ENCODE data around the gene CNST.
"Not testable (repeated sequence)": the region's sequence is repeated elsewhere in the genome, so short reads cannot be mapped to it uniquely, and the experiment has no call there.

The CNST gene

GRCh38 chr1:246588159-246588721, 22.0 kb downstream of the CNST start:
- DNase-seq = no peak

DNA sequence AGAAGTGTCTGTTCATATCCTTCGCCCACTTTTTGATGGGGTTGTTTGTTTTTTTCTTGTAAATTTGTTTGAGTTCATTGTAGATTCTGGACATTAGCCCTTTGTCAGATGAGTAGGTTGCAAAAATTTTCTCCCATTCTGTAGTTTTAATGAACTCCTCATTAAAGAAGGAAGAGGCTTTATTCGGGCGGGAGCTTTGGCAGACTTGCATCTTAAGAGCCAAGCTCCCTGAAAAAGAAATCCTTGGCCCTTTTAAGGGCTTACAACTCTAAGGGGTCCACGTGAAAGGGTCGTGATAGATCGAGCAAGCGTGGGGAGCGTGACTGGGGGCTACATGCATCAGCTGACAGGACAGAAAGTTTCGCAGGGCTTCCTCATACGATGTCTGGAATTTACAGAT, 23.7 kb downstream of the CNST start:
- DNase-seq = not testable (repeated sequence)

GRCh38 chr1:246591047-246591446, 24.8 kb downstream of the CNST start:
- DNase-seq = no peak

DNA sequence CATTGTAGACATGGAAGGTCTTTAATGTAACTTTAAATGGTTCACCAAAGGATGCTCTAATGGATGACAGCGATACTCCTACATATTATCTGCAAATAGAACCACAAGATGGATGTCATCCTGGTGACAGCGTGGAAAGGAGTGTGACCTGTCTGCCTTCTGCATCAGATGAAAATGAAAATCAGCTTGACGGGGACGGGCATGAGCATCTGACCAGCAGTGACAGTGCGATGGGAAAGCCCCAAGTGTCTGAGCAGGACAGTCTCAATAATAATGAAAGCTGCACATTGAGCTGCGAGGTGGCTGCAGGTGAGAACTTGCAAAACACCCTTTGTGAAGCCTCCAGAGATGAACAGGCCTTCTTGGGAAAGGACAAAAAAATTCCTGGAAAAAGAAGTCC, 25.2 kb downstream of the CNST start:
- no peak for DNase-seq

- no peak for DNase-seq
Measured at GRCh38 chr1:246591958-246592357, 25.7 kb downstream of the CNST start.

GRCh38 chr1:246592695-246593094, 26.4 kb downstream of the CNST start:
- no peak for DNase-seq

DNA sequence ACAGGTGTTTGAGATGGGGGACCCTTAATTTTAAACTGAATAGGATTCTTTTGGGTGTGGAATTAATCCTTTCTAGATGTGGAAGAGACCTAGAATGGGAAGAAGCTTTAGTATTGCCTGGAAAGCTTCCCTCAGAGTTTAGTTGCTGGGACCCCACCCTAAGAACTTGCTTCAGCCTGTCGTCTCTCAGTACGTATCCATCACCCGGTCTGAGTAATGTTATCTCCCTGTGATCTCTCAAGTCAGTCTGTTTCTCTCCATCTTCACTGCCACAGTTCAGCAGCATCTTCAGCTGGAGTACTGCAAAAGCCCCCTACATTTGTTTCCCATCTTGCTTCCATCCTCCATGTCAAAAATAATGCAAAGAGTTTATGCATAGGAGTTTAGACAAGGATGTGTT, 28.9 kb downstream of the CNST start:
- no peak for DNase-seq

DNA sequence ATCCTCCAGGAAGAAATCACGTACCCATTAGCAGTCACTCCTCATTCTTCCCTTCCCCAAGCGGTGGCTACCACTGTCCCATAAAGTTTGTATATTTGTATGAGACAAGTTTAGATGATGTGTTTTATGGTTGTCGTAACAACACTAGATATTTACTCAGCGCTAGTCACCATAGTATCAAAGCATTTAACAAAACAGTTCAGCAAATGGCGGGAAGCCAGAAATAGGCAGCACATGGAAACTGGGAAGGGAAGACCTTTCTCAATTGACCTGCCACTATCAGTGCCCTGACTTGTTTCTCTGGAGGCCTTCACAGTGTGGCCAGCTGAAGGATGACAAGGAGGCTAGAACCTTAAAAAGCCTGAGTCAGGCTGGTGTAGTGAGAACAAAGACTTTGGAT, 31.1 kb downstream of the CNST start:
- DNase-seq = no peak

DNA sequence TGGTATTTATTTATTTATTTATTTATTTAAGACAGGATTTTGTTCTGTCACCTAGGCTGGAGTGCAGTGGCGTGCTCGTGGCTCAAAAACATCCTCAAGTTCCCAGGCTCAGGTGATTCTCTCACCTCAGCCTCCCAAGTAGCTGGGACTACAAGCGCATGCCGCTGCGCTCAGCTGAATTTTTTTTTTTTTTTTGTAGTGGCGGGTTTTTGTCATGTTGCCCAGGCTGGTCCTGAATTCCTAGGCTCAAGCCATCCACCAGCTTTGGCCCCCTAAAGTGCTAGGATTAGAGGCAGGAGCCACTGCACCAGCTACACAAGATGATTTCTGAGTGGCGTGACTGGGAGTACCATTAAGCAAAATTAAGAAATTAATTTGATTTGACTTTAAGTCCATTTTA, 31.7 kb downstream of the CNST start:
- no peak for DNase-seq

DNA sequence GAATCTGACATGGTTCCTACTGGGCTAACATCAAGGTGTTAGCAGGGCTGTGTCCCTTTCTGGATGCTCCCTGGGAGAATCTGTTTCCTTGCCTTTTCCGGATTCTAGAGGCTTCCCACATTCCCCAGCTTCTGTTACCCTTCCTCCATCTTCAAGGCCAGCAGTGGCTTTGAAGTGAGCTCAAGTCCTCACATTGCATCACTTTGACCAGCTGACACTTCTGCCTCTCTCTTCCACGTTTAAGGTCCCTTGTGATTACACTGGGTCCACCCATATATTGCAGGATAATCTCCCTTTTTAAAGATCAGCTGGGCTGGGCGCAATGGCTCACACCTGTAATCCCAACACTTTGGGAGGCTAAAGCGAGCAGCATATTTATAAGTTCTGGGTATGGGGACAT, 33.1 kb downstream of the CNST start:
- no peak for DNase-seq

DNA sequence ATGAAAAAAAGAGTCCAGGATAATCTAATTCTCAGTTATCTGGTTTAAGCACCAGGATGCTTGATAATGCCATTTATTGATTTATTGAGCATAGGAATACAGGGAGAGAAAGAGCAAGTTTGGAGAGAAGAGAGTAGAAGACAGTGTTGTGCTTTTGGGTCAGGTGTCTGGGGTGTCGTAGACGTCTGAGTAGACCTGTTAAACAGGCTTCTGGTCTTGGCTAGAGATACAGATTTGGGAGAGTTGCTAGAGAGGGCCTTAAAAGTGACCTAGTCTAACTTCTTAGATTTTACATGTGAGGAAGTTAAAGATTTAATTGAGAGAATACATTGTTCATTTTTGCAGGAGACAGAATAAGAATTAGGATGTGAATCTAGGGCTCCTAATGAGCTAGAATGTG, 34.3 kb downstream of the CNST start:
- no peak for DNase-seq

DNA sequence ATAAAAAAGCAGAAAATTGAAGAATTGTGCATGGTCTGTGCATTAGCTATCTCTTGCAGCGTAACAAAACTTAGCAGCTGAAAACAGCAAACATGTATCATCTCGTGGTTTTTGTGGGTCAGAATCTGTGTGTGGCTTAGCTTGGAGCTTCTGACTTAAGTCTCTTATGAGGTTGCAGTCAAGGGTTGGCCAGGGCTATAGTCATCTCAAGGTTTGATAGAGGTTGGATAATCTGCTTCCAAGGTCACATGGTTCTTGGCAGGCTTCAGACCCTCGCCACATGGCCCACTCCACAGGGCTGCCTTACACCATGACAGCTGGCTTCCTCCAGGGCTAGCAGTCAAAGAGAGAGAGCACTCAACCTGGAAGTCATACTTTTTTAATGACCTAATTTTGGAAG, 35.9 kb downstream of the CNST start:
- DNase-seq = no peak

- not testable (repeated sequence) for DNase-seq
Measured at GRCh38 chr1:246605231-246605630, 39.0 kb downstream of the CNST start.

GRCh38 chr1:246607462-246607861, 41.2 kb downstream of the CNST start:
- no peak for DNase-seq

- DNase-seq = no peak
Measured at GRCh38 chr1:246608616-246609376, 42.5 kb downstream of the CNST start.

- DNase-seq = no peak
Measured at GRCh38 chr1:246609632-246610031, 43.4 kb downstream of the CNST start.

DNA sequence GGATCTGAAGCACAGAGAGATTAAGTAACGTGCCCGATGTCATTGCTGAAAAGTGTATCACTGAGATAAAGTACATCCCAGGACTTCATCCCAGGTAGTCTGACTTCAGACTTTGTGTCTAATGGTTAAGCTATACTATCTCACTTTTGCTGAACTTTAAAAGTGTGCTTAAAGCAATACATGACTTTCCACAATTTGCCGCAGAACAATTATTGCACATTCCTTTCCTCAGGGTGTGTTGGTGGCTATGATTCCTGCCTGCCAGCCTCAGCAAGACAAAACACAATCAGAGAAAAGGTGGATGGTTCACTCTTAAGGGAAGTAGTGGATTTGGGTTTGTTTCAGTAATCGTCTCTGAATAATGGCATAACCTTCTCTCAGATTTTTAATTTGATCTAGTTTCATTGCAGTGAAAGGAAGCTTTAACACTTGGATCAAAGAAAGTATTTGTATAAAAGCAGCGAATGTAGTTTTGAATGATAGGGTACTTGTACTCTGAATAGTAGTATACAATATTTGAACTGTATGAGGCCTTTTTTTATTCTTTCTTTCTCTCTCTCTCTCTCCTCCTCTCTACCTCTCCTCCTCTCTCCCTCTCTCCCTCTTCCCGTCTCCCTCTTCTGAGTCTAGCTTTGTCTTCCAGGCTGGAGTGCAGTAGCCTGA, 47.0 kb downstream of the CNST start:
- DNase-seq = no peak

DNA sequence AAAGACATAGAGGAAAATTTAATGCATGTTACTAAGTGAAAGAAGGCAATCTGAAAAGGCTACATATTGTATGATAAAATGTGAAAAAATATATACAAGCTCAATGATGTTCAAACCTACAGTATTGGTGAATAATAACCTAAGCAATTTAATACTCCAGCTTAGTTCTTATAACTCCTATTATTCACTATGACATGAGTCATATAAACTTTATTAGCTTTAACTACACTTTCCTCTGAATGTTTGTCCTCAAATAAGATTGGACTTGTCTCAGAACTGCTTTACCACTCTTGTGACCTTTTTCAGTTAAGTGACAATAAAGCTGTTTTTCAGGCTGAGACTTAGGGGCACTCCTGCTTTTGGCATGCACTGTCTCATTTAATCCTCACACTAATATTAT, 50.9 kb downstream of the CNST start:
- DNase-seq = no peak

- DNase-seq = no peak
Measured at GRCh38 chr1:246617768-246618167, 51.5 kb downstream of the CNST start.

DNA sequence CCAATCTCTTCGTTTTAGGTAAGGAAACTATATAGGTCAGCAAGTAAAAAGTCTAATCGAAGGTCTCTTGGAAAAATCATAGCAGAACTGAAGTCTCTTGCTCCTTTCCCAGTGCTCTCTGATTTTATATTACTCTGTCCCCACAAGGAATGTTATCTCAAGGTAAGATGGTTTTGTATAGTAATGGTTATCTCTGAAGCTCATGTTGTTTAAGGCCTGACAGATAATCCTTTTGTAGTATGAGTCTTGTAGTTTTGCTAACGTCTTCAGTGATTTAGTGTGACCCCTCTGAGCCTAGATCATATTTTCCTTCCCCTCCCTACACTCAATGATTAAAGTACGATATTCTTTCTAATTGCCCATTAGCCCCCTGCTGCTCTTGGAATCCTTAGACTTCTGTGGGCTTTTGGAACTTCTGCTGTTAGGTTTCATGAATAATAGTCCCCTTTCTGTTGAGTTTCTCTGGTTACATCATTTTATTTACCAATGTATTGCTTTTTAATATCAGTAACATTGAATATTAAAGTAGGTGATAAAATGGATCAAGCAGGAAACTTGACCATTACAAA, 52.1 kb downstream of the CNST start:
- no peak for DNase-seq

GRCh38 chr1:246622035-246622652, 55.9 kb downstream of the CNST start:
- DNase-seq = no peak

DNA sequence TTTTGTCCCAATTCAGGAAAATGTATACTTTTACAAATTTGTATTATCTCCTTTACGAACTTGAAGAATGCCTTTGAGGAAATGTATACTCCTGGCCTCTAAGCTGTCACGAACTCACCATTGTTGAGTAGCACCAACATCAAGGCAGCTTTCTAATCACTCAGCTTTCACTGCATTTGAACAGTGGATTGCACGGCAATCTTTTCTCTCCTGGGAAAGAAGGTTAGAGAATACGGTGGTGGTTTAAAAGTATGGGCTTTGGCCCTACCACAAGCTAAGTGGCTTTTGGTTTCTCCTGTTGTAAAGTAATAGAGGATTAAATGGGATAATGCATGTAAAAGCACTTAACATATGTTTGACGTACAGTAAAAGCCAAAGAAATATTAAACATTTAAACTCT, 57.8 kb downstream of the CNST start:
- DNase-seq = no peak

GRCh38 chr1:246629030-246629429, 62.8 kb downstream of the CNST start:
- DNase-seq = no peak

DNA sequence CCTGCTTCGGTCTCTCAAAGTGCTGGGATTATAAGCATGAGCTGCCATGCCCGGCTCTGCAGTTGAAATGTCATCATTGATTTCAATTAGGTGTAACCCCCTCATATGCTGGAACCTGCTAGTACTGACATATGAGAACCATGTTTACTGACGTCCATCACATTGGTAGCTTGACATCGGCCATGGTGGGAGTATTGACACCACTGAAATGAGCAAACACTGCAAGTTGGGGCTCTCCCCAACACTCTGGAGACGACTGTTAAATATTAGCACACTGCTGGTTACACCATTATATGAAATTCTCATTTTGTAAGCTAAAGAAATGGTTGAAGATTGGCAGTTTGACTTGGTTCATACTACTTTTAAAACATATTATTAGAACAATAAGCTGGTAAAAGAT, 63.7 kb downstream of the CNST start:
- no peak for DNase-seq

Data from CD4-positive, alpha-beta T cell treated with Interleukin-12 subunit alpha and Interleukin-12 subunit beta, for 1 hour (primary cell).